T-helper 2 cell treated with Interferon-gamma antibody and Interleukin-4, amounts not matched to agents 100 ng/mL and 5 ng/mL, for 36 hours (primary cell): ENCODE measurements around the gene HMGCS2. TPM values are rescaled to one million over a fixed set of nuclear protein-coding genes. Genes with fewer than 3 reads are reported as not detected.

Experiments
- intact Hi-C: fragments of 100-400 bp; cut with micrococcal nuclease; formaldehyde crosslinking; loops from one replicate; pipeline ENCODE4 v1.15.1; 2023
- total RNA-seq: library from RNA; stranded (reverse); gene quantifications from 2 replicates; pipeline ENCODE4 v1.2.3, GENCODE V29; 2022

HMGCS2 gene
- total RNA-seq, 1 donor from 2014 or later: not detected

GRCh38 chr1:119762953-119763352 is 5.8 kb downstream of the HMGCS2 start:
- intact Hi-C loops: no loop called here

DNA sequence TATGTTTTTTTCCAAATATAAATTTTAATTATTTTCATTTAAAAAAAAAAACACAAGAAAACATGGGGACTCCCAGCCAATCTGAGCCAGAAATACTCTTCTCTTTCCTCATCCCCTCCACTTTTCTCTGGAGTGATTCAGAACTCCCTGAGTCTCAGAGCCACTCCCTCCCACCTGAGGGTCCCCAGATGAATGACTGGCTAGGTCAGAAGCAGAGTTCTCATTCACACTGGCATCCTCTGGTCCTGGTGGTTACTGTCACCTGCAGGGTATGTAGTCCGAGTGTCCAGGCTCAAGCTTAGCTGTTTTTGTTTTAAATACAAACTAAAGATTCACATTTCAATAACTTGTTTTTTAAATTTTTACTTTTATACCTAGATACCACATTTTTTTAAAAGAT is 6.3 kb downstream of the HMGCS2 start:
- intact Hi-C loops: no loop called here

GRCh38 chr1:119758584-119758983 is 10.1 kb downstream of the HMGCS2 start:
- intact Hi-C loops: no loop called here

- intact Hi-C loops: no loop called here
These were observed 16.1 kb downstream of the HMGCS2 start for GRCh38 chr1:119752592-119752991.

DNA sequence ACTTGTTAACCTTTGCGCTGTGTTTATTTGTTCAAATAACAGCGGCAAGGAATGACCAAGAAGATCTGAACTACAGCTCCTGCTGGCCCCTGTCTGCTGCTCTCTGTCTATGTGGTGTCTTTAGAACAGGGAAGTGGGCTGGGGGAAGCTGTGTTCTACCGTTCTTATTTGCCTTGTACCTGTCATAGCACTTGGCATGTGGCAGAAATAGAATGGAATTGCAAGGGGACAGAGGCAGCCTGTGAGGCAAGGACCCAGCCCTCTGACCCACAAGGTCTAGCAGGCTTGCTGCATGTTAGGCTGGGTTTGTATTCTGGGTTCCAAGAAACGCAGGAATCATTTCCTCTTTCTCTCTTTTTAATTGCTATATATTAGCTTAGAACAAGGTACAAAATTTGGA is 20.7 kb downstream of the HMGCS2 start:
- intact Hi-C loops: loop anchor here (10.0 kb wide), 1 partner anchor 63 kb away; no protein-coding TSS in a partner anchor

GRCh38 chr1:119747451-119747850 is 21.3 kb downstream of the HMGCS2 start:
- intact Hi-C loops: loop anchor here (10.0 kb wide), 1 partner anchor 63 kb away; no protein-coding TSS in a partner anchor

- intact Hi-C loops: loop anchor here (10.0 kb wide), 1 partner anchor 60 kb away; no protein-coding TSS in a partner anchor
These were observed 23.7 kb downstream of the HMGCS2 start for GRCh38 chr1:119745034-119745433.

DNA sequence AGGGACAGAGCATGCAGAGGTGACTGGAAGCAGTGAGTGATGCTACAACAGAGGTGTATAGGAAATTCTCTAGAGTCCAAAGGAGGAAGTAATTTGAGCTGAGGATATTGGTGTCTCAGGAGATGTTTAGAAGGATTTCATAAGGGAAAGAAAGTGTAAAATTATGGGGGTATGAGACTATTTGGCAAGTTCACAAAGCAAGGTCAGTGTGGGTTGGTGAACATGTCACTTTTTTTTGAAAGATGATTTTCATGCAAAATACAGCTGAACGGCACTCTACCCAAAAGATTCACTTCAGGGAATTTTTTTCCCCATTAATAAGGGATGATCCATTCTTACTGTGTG is 24.1 kb downstream of the HMGCS2 start:
- intact Hi-C loops: loop anchor here (10.0 kb wide), 1 partner anchor 60 kb away; no protein-coding TSS in a partner anchor

- intact Hi-C loops: loop anchor here (10.0 kb wide), 1 partner anchor 59 kb away; no protein-coding TSS in a partner anchor
These were observed 24.7 kb downstream of the HMGCS2 start for GRCh38 chr1:119743776-119744597.

GRCh38 chr1:119743308-119743707 is 25.4 kb downstream of the HMGCS2 start:
- intact Hi-C loops: loop anchor here (10.0 kb wide), 1 partner anchor 59 kb away; no protein-coding TSS in a partner anchor

GRCh38 chr1:119742677-119743076 is 26.0 kb downstream of the HMGCS2 start:
- intact Hi-C loops: loop anchor here (10.0 kb wide), 1 partner anchor 58 kb away; no protein-coding TSS in a partner anchor

DNA sequence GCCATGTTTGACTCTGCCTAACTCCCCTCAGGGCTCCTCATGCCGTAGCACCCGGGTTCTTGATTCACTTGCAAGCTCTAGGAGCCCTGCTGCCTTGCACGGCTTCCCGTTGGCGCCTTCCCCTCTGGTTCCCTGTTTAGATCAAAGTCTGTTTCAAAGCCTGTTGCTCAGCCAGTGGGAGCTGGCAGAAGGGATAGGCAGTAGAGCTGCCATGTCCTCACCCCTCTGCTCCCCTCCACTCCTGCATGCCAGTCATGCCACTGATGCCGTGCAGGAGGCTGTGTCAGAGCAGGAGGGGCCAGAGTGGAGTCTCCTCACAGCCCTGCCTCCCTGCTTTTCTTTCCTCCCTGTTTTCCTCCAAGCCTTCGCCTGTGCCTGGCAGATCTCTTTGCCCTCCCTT is 26.5 kb downstream of the HMGCS2 start:
- intact Hi-C loops: loop anchor here (10.0 kb wide), 1 partner anchor 57 kb away; no protein-coding TSS in a partner anchor

GRCh38 chr1:119740896-119741780 is 27.6 kb downstream of the HMGCS2 start:
- intact Hi-C loops: loop anchor here (10.0 kb wide), 1 partner anchor 56 kb away; no protein-coding TSS in a partner anchor

- intact Hi-C loops: loop anchor here (10.0 kb wide), 1 partner anchor 55 kb away; no protein-coding TSS in a partner anchor
These were observed 28.4 kb downstream of the HMGCS2 start for GRCh38 chr1:119740261-119740660.

GRCh38 chr1:119739150-119739549 is 29.6 kb downstream of the HMGCS2 start:
- intact Hi-C loops: no loop called here

GRCh38 chr1:119738100-119738720 is 30.5 kb downstream of the HMGCS2 start:
- intact Hi-C loops: no loop called here

GRCh38 chr1:119737040-119737682 is 31.5 kb downstream of the HMGCS2 start:
- intact Hi-C loops: no loop called here

DNA sequence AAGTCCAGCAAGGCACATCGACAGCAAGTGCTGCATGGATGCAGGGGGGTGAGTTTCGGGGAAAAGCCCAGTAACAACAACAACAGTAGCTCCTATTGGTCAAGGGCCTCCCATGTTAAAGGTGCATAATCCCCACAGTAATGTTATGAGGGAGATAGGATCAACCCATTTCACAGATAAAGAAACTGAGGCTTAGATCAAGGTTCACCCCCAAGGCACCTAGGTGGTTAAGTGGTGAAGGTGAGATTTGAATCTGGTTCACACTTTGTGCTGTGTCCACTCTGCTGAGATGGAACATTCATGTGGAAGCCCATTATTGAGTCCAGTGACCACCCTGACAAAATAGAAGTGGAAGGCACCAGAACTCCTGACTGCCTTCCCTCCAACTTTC is 32.1 kb downstream of the HMGCS2 start:
- intact Hi-C loops: no loop called here

DNA sequence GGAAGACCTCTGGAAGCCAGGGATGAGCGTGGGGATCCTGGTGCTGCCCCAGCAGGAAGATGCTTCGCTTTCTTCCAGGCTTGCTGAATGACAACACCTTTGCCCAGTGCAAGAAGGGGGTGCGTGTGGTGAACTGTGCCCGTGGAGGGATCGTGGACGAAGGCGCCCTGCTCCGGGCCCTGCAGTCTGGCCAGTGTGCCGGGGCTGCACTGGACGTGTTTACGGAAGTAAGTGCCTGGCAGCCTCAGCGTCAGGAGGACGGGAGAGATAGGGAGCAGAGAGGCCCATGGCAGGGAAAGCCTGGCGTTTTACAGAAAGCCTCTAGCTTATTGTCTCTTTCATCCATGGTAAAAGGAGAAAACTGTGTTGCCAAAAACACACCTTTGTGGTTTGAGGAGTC is 33.5 kb downstream of the HMGCS2 start:
- intact Hi-C loops: no loop called here

- intact Hi-C loops: no loop called here
These were observed 35.0 kb downstream of the HMGCS2 start for GRCh38 chr1:119733754-119734153.
